Omental fat pad (tissue), 4 donors: ENCODE data around the gene NEDD8. TPM values are rescaled to one million over a fixed set of nuclear protein-coding genes. Genes with fewer than 3 reads are reported as not detected.

Source experiments
- ATAC-seq: fragments of 150-250 bp; one replicate; pipeline ENCODE4 v1.9.1; 2016; ENCODE audit warnings: mild to moderate bottlenecking, moderate library complexity; ENCODE audit not compliant: low FRiP score
- DNase-seq: peaks from one replicate; pipeline ENCODE4 v3.0.0-alpha.2; 2019; ENCODE audit warnings: low spot score
- total RNA-seq, 4 donors: library from RNA; depleted of rRNA; stranded (reverse); fragments of >200 nt; gene quantifications; one replicate each; pipeline ENCODE4 v1.1.0, GENCODE V29; 2016
- TF ChIP-seq, protein P1 (sequence below), 3 donors: fragments of 450-650 bp; IDR thresholded peaks; one replicate each; pipeline ENCODE4 v1.5.1; 2016 to 2017; ENCODE audit warnings: antibody characterized with exemption in 3 of 3, mild to moderate bottlenecking in 3 of 3, moderate library complexity in 2 of 3

NEDD8 gene
- total RNA-seq, 4 donors from 2014 or later, result 98.4 to 184 (median 126) TPM

GRCh38 chr14:24186831-24187538 is 45.2 kb downstream of the NEDD8 start:
- TF ChIP-seq, protein P1, sequence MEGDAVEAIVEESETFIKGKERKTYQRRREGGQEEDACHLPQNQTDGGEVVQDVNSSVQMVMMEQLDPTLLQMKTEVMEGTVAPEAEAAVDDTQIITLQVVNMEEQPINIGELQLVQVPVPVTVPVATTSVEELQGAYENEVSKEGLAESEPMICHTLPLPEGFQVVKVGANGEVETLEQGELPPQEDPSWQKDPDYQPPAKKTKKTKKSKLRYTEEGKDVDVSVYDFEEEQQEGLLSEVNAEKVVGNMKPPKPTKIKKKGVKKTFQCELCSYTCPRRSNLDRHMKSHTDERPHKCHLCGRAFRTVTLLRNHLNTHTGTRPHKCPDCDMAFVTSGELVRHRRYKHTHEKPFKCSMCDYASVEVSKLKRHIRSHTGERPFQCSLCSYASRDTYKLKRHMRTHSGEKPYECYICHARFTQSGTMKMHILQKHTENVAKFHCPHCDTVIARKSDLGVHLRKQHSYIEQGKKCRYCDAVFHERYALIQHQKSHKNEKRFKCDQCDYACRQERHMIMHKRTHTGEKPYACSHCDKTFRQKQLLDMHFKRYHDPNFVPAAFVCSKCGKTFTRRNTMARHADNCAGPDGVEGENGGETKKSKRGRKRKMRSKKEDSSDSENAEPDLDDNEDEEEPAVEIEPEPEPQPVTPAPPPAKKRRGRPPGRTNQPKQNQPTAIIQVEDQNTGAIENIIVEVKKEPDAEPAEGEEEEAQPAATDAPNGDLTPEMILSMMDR (IDR thresholded peaks at IDR 0.05), result no peak
- DNase-seq, result no peak
- ATAC-seq, result no peak

- ATAC-seq (no peak), DNase-seq (no peak)
- TF ChIP-seq, protein P1 (IDR thresholded peaks at IDR 0.05), result no peak
These were observed 46.4 kb downstream of the NEDD8 start for GRCh38 chr14:24185741-24186140.

DNA sequence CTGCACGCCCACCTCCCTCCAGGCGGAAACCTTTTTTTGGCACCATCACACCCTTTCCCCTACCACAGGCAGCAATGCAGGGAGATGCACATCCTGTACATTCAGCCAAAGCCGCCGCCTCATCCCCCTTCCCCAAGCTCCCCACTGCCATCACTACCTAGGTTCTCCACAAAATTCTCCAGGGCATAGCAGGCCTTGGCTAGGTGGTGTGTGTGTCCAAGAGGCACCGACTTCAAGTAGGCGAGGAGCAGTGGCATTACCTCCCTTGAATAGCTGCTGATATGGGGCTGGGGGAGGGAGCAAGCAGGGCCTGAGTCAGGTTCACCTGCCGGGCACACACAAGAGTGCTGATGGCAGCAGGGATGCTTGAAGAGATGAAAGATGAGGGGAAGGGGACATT is 47.1 kb downstream of the NEDD8 start:
- TF ChIP-seq, protein P1 (IDR thresholded peaks at IDR 0.05), result no peak
- ATAC-seq (no peak), DNase-seq (no peak)

DNA sequence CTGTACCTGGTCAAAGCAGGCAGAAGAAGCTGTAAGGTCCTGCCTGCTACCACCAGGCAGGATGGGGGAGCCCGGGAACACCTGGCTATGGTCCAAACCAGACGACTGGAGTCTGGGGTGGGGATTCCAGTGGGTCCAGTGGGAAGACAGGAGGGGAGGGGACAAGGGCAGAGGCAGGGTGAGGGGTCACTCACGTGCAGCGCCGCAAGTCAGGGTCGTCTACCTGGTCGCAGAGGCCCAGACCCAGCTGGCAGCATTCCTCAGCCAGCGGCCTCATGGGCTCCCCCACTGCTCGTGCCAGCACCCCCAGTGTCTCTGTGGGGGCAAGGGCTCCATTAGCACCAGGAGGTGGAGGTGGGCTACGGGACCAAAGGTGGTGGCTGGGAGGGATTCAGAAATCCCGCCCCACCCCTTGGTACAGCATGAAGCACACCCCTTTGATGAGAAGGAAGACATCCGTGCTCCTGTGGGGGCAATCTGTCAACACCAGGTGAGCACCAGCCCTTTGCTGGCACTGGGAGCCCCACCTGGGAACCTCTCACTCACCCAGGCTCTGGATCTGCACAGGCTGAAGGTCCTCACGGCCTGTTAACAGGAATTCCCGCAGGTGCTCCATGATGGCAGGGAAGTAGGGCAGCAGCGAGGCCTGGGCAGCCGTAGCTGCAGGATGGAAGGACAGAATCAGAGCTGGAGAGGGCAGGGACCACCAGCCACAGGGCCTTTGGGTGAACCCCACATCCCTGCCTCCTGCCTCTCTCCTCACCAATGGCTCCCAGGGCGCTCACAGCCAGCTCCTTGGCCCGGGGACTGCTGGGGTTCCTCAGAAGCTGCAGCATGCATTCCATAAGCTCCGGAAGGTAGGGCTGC is 47.8 kb downstream of the NEDD8 start:
- TF ChIP-seq, protein P1 (IDR thresholded peaks at IDR 0.05), result no peak
- no peak for ATAC-seq
- DNase-seq, result no peak

DNA sequence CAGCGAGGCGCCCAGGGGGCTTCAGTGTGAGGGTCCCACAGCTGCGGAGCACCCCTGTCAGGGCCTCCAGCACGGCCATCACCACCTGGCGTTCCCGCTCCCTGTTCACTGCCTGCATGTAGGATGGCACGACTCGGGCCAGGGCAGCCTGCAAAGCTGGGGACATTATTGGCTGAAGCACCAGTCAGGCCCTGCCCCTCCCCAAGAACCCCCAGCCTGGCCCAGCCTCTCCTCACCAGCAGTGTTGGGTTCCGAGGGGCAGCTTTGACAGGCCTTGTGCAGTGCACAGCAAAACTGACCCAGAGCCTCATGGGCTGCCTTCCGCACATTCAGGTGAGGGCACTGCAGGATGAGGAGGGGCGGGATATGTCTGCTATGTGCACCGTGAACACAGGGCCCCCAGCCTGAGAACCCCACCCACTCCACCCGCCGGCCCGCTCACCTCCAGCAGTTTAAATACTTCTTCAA is 49.1 kb downstream of the NEDD8 start:
- TF ChIP-seq, protein P1 (IDR thresholded peaks at IDR 0.05), result no peak
- DNase-seq (no peak), ATAC-seq (no peak)

GRCh38 chr14:24182110-24182882 is 49.9 kb downstream of the NEDD8 start:
- DNase-seq (no peak), ATAC-seq (no peak)
- TF ChIP-seq, protein P1 (IDR thresholded peaks at IDR 0.05), result no peak
